Measurements from ENCODE around the gene FAM131B.

The FAM131B gene

GRCh38 chr7:143354376-143354775 lies 8.1 kb downstream of the FAM131B start:
- peaks cover 1 to 3% of the 10 kb centered on the region in 2 donors for H3K4me1 Mint-ChIP-seq (ENCODE audit: low read depth in 2 of 2)
- no peak overlapping the region for H3K27ac Mint-ChIP-seq
- ATAC-seq (replicated peaks) (no peak), DNase-seq (no peak)
- no peaks in the 10 kb centered on the region for H3K9me3 Mint-ChIP-seq
- peaks cover 9 to 16% of the 10 kb centered on the region in 2 donors for H3K27me3 Mint-ChIP-seq
- peaks cover 3% of the 10 kb centered on the region for H3K36me3 Mint-ChIP-seq (ENCODE audit: insufficient read depth)
- H3K4me3 Mint-ChIP-seq = no peak overlapping the region

GRCh38 chr7:143352531-143353002 lies 9.9 kb downstream of the FAM131B start:
- Mint-ChIP-seq H3K4me1 (ENCODE audit: low read depth in 2 of 2) (peaks cover 1 to 3% of the 10 kb centered on the region in 2 donors), H3K27me3 (peaks cover 9 to 16% of the 10 kb centered on the region in 2 donors), H3K36me3 (ENCODE audit: insufficient read depth) (peaks cover 3% of the 10 kb centered on the region), H3K4me3 (no peak overlapping the region), H3K9me3 (no peaks in the 10 kb centered on the region), H3K27ac (peak overlapping the region in 1 of 2 donors; percentile 42)
- ATAC-seq (replicated peaks) (no peak), DNase-seq (no peak)

- Mint-ChIP-seq H3K4me1 (ENCODE audit: low read depth in 2 of 2) (peaks cover 1 to 7% of the 10 kb centered on the region in 2 donors), H3K27ac (peak overlapping the region in 1 of 2 donors; percentile 15), H3K9me3 (no peaks in the 10 kb centered on the region), H3K36me3 (ENCODE audit: insufficient read depth) (no peaks in the 10 kb centered on the region), H3K4me3 (no peak overlapping the region), H3K27me3 (peaks cover 9 to 17% of the 10 kb centered on the region in 2 donors)
- ATAC-seq (replicated peaks) (no peak), DNase-seq (no peak)
These were observed 10.9 kb downstream of the FAM131B start for GRCh38 chr7:143351574-143351973.

GRCh38 chr7:143351060-143351459 lies 11.5 kb downstream of the FAM131B start:
- ATAC-seq (replicated peaks) = no peak
- no peak for DNase-seq
- H3K27ac Mint-ChIP-seq = peak overlapping the region in 1 of 2 donors; percentile 15
- H3K4me1 Mint-ChIP-seq (ENCODE audit: low read depth in 2 of 2) = peaks cover 1 to 7% of the 10 kb centered on the region in 2 donors
- H3K36me3 Mint-ChIP-seq (ENCODE audit: insufficient read depth) = no peaks in the 10 kb centered on the region
- no peaks in the 10 kb centered on the region for H3K9me3 Mint-ChIP-seq
- H3K4me3 Mint-ChIP-seq = no peak overlapping the region
- H3K27me3 Mint-ChIP-seq = peaks cover 9 to 22% of the 10 kb centered on the region in 2 donors

- Mint-ChIP-seq H3K9me3 (no peaks in the 10 kb centered on the region), H3K4me3 (no peak overlapping the region), H3K27me3 (peaks cover 10 to 28% of the 10 kb centered on the region in 2 donors), H3K4me1 (ENCODE audit: low read depth in 2 of 2) (peaks cover 4 to 12% of the 10 kb centered on the region in 2 donors), H3K27ac (no peak overlapping the region), H3K36me3 (ENCODE audit: insufficient read depth) (no peaks in the 10 kb centered on the region)
- DNase-seq (no peak), ATAC-seq (replicated peaks) (no peak)
These were observed 14.6 kb downstream of the FAM131B start for GRCh38 chr7:143347950-143348349.

GRCh38 chr7:143346018-143346417 lies 16.5 kb downstream of the FAM131B start:
- H3K4me1 Mint-ChIP-seq (ENCODE audit: low read depth in 2 of 2) = peaks cover 4 to 12% of the 10 kb centered on the region in 2 donors
- peaks cover 7 to 23% of the 10 kb centered on the region in 2 donors for H3K27me3 Mint-ChIP-seq
- no peaks in the 10 kb centered on the region for H3K9me3 Mint-ChIP-seq
- no peak for ATAC-seq (replicated peaks)
- H3K27ac Mint-ChIP-seq = no peak overlapping the region
- DNase-seq = no peak
- peak overlapping the region; percentile 73 to 78 for H3K4me3 Mint-ChIP-seq
- no peaks in the 10 kb centered on the region for H3K36me3 Mint-ChIP-seq (ENCODE audit: insufficient read depth)

- ATAC-seq (replicated peaks) (peak; percentile 99), DNase-seq (peak; percentile 48 to 53 (median 51))
- H3K4me3 Mint-ChIP-seq = peak overlapping the region; percentile 73 to 78
- H3K9me3 Mint-ChIP-seq = no peaks in the 10 kb centered on the region
- no peaks in the 10 kb centered on the region for H3K36me3 Mint-ChIP-seq (ENCODE audit: insufficient read depth)
- peaks cover 4 to 12% of the 10 kb centered on the region in 2 donors for H3K4me1 Mint-ChIP-seq (ENCODE audit: low read depth in 2 of 2)
- H3K27me3 Mint-ChIP-seq = peaks cover 7 to 25% of the 10 kb centered on the region in 2 donors
- H3K27ac Mint-ChIP-seq = peak overlapping the region; percentile 41 to 46
These were observed 17.0 kb downstream of the FAM131B start for GRCh38 chr7:143345428-143345900.

- no peaks in the 10 kb centered on the region for H3K36me3 Mint-ChIP-seq (ENCODE audit: insufficient read depth)
- DNase-seq = no peak
- H3K27me3 Mint-ChIP-seq = peaks cover 16 to 44% of the 10 kb centered on the region in 2 donors
- H3K9me3 Mint-ChIP-seq = no peaks in the 10 kb centered on the region
- ATAC-seq (replicated peaks) = no peak
- H3K27ac Mint-ChIP-seq = no peak overlapping the region
- peaks cover 4 to 12% of the 10 kb centered on the region in 2 donors for H3K4me1 Mint-ChIP-seq (ENCODE audit: low read depth in 2 of 2)
- no peak overlapping the region for H3K4me3 Mint-ChIP-seq
These were observed 18.9 kb downstream of the FAM131B start for GRCh38 chr7:143343596-143343995.

- Mint-ChIP-seq H3K4me1 (ENCODE audit: low read depth in 2 of 2) (peaks cover 6 to 10% of the 10 kb centered on the region in 2 donors), H3K4me3 (no peak overlapping the region), H3K27me3 (peaks cover 23 to 50% of the 10 kb centered on the region in 2 donors), H3K27ac (no peak overlapping the region), H3K36me3 (ENCODE audit: insufficient read depth) (no peaks in the 10 kb centered on the region), H3K9me3 (no peaks in the 10 kb centered on the region)
- DNase-seq (no peak), ATAC-seq (replicated peaks) (no peak)
These were observed 20.7 kb downstream of the FAM131B start for GRCh38 chr7:143341842-143342241.

- no peak overlapping the region for H3K27ac Mint-ChIP-seq
- H3K36me3 Mint-ChIP-seq (ENCODE audit: insufficient read depth) = no peaks in the 10 kb centered on the region
- H3K9me3 Mint-ChIP-seq = no peaks in the 10 kb centered on the region
- no peak for DNase-seq
- no peak for ATAC-seq (replicated peaks)
- H3K4me3 Mint-ChIP-seq = no peak overlapping the region
- peaks cover 0 to 2% of the 10 kb centered on the region in 2 donors for H3K4me1 Mint-ChIP-seq (ENCODE audit: low read depth in 2 of 2)
- H3K27me3 Mint-ChIP-seq = peaks cover 23 to 54% of the 10 kb centered on the region in 2 donors
These were observed 25.3 kb downstream of the FAM131B start for GRCh38 chr7:143337216-143337615.

- DNase-seq (no peak), ATAC-seq (replicated peaks) (no peak)
- no peaks in the 10 kb centered on the region for H3K36me3 Mint-ChIP-seq (ENCODE audit: insufficient read depth)
- H3K4me3 Mint-ChIP-seq = no peak overlapping the region
- H3K27ac Mint-ChIP-seq = no peak overlapping the region
- H3K27me3 Mint-ChIP-seq = peaks cover 19 to 41% of the 10 kb centered on the region in 2 donors
- H3K4me1 Mint-ChIP-seq (ENCODE audit: low read depth in 2 of 2) = peaks cover 0 to 2% of the 10 kb centered on the region in 2 donors
- H3K9me3 Mint-ChIP-seq = no peaks in the 10 kb centered on the region
These were observed 28.3 kb downstream of the FAM131B start for GRCh38 chr7:143334244-143334643.

- DNase-seq (no peak), ATAC-seq (replicated peaks) (no peak)
- H3K27ac Mint-ChIP-seq = no peak overlapping the region
- no peaks in the 10 kb centered on the region for H3K36me3 Mint-ChIP-seq (ENCODE audit: insufficient read depth)
- H3K4me3 Mint-ChIP-seq = no peak overlapping the region
- H3K4me1 Mint-ChIP-seq (ENCODE audit: low read depth in 2 of 2) = peaks cover under 1 to 3% of the 10 kb centered on the region in 2 donors
- H3K27me3 Mint-ChIP-seq = peaks cover 7 to 27% of the 10 kb centered on the region in 2 donors
- no peaks in the 10 kb centered on the region for H3K9me3 Mint-ChIP-seq
These were observed 31.2 kb downstream of the FAM131B start for GRCh38 chr7:143331179-143331801.

GRCh38 chr7:143329471-143330170 lies 32.9 kb downstream of the FAM131B start:
- Mint-ChIP-seq H3K4me3 (no peak overlapping the region), H3K36me3 (ENCODE audit: insufficient read depth) (no peaks in the 10 kb centered on the region)
- no peak for ATAC-seq (replicated peaks)

More at GRCh38 chr7:143329471-143330170, 32.9 kb downstream of the FAM131B start:
- peaks cover 0 to 16% of the 10 kb centered on the region in 2 donors for H3K27me3 Mint-ChIP-seq
- no peak for DNase-seq
- H3K4me1 Mint-ChIP-seq (ENCODE audit: low read depth in 2 of 2) = peaks cover 10 to 15% of the 10 kb centered on the region in 2 donors
- no peak overlapping the region for H3K27ac Mint-ChIP-seq
- H3K9me3 Mint-ChIP-seq = no peaks in the 10 kb centered on the region

All from effector memory CD8-positive, alpha-beta T cell (primary cell).